Measurements from ENCODE around the gene ESX1. TPM values are rescaled to one million over a fixed set of nuclear protein-coding genes. Genes with fewer than 3 reads are reported as not detected.

The ESX1 gene
- total and polyA plus RNA-seq, 12 donors = not detected

DNA sequence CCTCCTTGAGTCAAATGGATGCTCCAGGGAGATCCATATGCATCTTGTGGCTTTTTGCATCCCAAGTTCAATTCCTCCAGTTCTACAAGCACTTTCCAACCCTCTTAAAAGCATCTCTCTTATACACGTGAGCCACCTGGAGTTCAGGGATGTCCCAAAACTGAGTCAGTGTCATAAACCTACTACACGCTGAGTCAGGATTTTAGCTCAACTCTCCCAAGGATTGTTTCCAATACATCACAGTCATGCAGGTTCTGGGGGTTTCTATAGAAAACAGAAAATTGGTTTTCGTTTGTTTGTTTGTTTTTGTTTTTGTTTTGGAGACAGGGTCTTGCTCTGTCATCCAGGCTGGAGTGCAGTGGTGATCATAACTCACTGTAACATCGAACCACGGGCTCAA lies 25.9 kb upstream of the ESX1 start:
- Histone ChIP-seq H3K36me3 (replicated peaks in 1 of 2) (no peaks in the 10 kb centered on the region), H3K27me3 (peaks cover 50% of the 10 kb centered on the region), H3K4me3 (no peak overlapping the region), H3K27ac (no peak overlapping the region), H3K4me1 (replicated peaks in 1 of 2) (no peaks in the 10 kb centered on the region), H3K9me3 (replicated peaks in 1 of 3) (no peaks in the 10 kb centered on the region)
- no peak for DNase-seq
- no peak for TF ChIP-seq POLR2A (IDR thresholded peaks at IDR 0.05)
- TF ChIP-seq, protein P1, sequence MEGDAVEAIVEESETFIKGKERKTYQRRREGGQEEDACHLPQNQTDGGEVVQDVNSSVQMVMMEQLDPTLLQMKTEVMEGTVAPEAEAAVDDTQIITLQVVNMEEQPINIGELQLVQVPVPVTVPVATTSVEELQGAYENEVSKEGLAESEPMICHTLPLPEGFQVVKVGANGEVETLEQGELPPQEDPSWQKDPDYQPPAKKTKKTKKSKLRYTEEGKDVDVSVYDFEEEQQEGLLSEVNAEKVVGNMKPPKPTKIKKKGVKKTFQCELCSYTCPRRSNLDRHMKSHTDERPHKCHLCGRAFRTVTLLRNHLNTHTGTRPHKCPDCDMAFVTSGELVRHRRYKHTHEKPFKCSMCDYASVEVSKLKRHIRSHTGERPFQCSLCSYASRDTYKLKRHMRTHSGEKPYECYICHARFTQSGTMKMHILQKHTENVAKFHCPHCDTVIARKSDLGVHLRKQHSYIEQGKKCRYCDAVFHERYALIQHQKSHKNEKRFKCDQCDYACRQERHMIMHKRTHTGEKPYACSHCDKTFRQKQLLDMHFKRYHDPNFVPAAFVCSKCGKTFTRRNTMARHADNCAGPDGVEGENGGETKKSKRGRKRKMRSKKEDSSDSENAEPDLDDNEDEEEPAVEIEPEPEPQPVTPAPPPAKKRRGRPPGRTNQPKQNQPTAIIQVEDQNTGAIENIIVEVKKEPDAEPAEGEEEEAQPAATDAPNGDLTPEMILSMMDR (IDR thresholded peaks at IDR 0.05) = no peak
- 67 to 74% (median 70%) methylated on average over 5 of the region's 5 CpGs for WGBS, 4 donors
- intact Hi-C loops (cut with DNase I) = no loop called here

DNA sequence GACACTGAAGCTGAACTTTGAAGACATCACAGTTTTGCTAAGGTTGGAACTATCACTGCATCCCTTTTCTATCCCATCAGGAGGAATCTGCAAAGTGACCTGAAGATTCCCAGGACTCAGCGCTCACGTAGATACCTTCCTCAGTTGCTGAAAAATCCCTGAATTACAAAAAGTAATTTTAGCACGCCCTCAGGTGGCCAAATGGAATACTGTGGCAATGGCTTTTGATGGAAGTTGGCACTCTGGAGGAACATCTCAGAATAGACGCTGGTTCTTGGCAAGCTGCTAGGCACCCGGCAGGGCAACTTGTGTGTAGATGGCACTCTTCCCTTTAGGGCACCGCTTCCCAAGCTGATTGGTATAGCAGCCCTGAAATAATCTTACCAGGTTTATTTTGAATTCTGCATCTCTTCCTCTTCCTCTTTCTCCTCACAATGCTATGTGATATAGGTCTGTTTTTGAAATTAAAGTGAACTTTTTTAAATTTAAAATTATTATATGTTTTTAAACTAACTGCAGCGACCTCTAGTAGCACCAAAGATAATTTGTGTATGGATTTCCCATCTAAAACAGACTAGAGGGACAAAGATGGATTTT lies 16.3 kb upstream of the ESX1 start:
- Histone ChIP-seq H3K9me3 (replicated peaks in 1 of 3) (no peaks in the 10 kb centered on the region), H3K4me1 (replicated peaks in 1 of 2) (no peaks in the 10 kb centered on the region), H3K27me3 (peaks cover 57% of the 10 kb centered on the region), H3K4me3 (no peak overlapping the region), H3K36me3 (replicated peaks in 1 of 2) (no peaks in the 10 kb centered on the region), H3K27ac (no peak overlapping the region)
- DNase-seq = peak; percentile 24 to 66 (median 53)
- TF ChIP-seq, protein P1 (IDR thresholded peaks at IDR 0.05) = peak; percentile 37 to 59 (median 50)
- no peak for TF ChIP-seq POLR2A (IDR thresholded peaks at IDR 0.05)
- intact Hi-C loops (cut with DNase I) = no loop called here
- 0 to 5% (median 2%) methylated on average over 6 to 7 of the region's 7 CpGs for WGBS, 4 donors

DNA sequence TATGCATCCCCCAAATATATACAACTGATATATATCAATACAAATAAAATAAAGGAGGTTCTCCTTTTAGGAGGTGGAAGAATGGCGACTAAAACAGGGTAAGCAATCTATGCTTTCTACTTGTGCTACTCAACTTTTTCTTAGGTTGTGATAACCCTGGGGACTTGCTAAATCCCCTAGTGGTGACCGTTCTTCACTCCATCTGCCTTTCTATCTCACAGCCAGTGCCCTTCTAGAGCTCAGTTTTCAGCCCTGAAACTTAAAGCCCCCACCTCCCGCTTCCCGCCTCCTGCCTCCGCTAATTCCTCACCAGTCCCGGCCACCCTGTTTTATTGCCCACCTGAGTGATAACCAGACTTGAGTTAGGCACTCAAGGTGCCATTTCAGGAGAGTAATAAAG lies 15.5 kb upstream of the ESX1 start:
- Histone ChIP-seq H3K4me3 (no peak overlapping the region), H3K27me3 (peaks cover 49% of the 10 kb centered on the region), H3K27ac (no peak overlapping the region), H3K9me3 (replicated peaks in 1 of 3) (no peaks in the 10 kb centered on the region), H3K36me3 (replicated peaks in 1 of 2) (no peaks in the 10 kb centered on the region), H3K4me1 (replicated peaks in 1 of 2) (no peaks in the 10 kb centered on the region)
- intact Hi-C loops (cut with DNase I) = no loop called here
- no peak for DNase-seq
- 53 to 68% (median 58%) methylated on average over 6 of the region's 6 CpGs for WGBS, 4 donors
- TF ChIP-seq, protein P1 (IDR thresholded peaks at IDR 0.05) = no peak
- no peak for TF ChIP-seq POLR2A (IDR thresholded peaks at IDR 0.05)

DNA sequence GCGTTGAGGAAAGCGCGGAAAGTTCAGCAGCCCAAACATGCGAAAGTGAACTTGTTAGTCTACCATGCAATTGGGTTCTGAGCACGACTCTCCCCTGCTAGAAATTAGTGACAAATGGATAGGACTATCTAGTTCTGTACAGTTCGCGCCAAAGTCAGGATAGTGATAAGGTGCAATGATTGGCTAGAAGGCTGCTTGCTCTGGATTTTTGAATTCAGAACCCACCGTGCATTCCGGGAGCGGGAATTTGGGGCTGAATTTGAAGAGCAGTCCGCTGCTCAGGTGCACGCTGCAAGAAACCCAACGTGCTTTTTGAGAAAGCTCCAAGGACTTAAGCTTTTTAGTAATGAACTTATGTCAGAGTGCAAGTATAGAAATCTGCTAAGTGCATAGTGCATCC lies 732 bp upstream of the ESX1 start:
- intact Hi-C loops (cut with DNase I) = no loop called here
- Histone ChIP-seq H3K27me3 (peaks cover 70% of the 10 kb centered on the region), H3K27ac (no peak overlapping the region), H3K4me3 (no peak overlapping the region), H3K36me3 (replicated peaks in 1 of 2) (no peaks in the 10 kb centered on the region), H3K4me1 (replicated peaks in 1 of 2) (no peaks in the 10 kb centered on the region), H3K9me3 (replicated peaks in 1 of 3) (no peaks in the 10 kb centered on the region)
- WGBS, 4 donors = 0 to 40% (median 16%) methylated on average over 1 to 13 of the region's 13 CpGs
- TF ChIP-seq, protein P1 (IDR thresholded peaks at IDR 0.05) = no peak
- no peak for TF ChIP-seq POLR2A (IDR thresholded peaks at IDR 0.05)
- DNase-seq = no peak
